GM18907 (cell line): Measurements from ENCODE around the gene ELANE.

Source experiments
- ATAC-seq: cut with Tn5 transposase; IDR thresholded peaks from one replicate; pipeline ENCODE4 v1.9.1; 2021; ENCODE audit warnings: mild to moderate bottlenecking, moderate library complexity; ENCODE audit not compliant: unreplicated experiment

The ELANE gene

GRCh38 chr19:858868-859843 is 7.1 kb downstream of the ELANE start, which contains the start of gene CFD:
CFD (plus strand) TSS chr19:859664; CDS start chr19:859690, 26 bp downstream.
- ATAC-seq, result no peak

GRCh38 chr19:861141-861755 is 9.1 kb downstream of the ELANE start:
- no peak for ATAC-seq

- no peak for ATAC-seq
Observed at GRCh38 chr19:861756-862580, 9.9 kb downstream of the ELANE start.

GRCh38 chr19:862581-863314 is 10.6 kb downstream of the ELANE start:
- ATAC-seq, result no peak

GRCh38 chr19:863315-863620 is 11.2 kb downstream of the ELANE start:
- ATAC-seq, result no peak

GRCh38 chr19:866769-867300 is 14.7 kb downstream of the ELANE start:
- ATAC-seq, result no peak

- no peak for ATAC-seq
Observed at GRCh38 chr19:867301-867793, 15.2 kb downstream of the ELANE start.

GRCh38 chr19:867855-868457 is 15.9 kb downstream of the ELANE start:
- no peak for ATAC-seq

- no peak for ATAC-seq
Observed at GRCh38 chr19:868458-869244, 16.5 kb downstream of the ELANE start.

- ATAC-seq, result no peak
Observed at GRCh38 chr19:869245-870177, 17.4 kb downstream of the ELANE start.

- no peak for ATAC-seq
Observed at GRCh38 chr19:870314-870713, 18.2 kb downstream of the ELANE start.

- no peak for ATAC-seq
Observed at GRCh38 chr19:870963-871401, 18.9 kb downstream of the ELANE start.

GRCh38 chr19:871446-872265 is 19.6 kb downstream of the ELANE start:
- ATAC-seq, result no peak

- ATAC-seq, result no peak
Observed at GRCh38 chr19:872266-872951, 20.3 kb downstream of the ELANE start.

- ATAC-seq, result no peak
Observed at GRCh38 chr19:873084-873483, 21.0 kb downstream of the ELANE start.

GRCh38 chr19:873561-874041 is 21.5 kb downstream of the ELANE start:
- no peak for ATAC-seq
